Activated naive CD4-positive, alpha-beta T cell treated with anti-CD3 and anti-CD28 coated beads, Interleukin-2, amount 50 U/mL, for 72 hours (primary cell): ENCODE data around the gene CHL1. TPM values are rescaled to one million over a fixed set of nuclear protein-coding genes. Genes with fewer than 3 reads are reported as not detected.

ENCODE experiments used
- ATAC-seq, 2 donors: fragments of 150-1000 bp; cut with Tn5 transposase; 2 replicates each; pipeline ENCODE4 v1.10.0; 2021; ENCODE audit warnings: mild to moderate bottlenecking in 2 of 2, moderate library complexity in 2 of 2
- DNase-seq, 2 donors: peaks; one replicate each; pipeline ENCODE4 v3.0.0; 2021 to 2022; ENCODE audit warnings: low spot score in 2 of 2
- H3K27ac Mint-ChIP-seq, 2 donors: one replicate each; pipeline ENCODE4 v1.8.0; 2022; ENCODE audit warnings: mild to moderate bottlenecking in 2 of 2, mixed read lengths in 2 of 2
- H3K36me3 Mint-ChIP-seq, 2 donors: one replicate each; pipeline ENCODE4 v1.8.0; 2022; ENCODE audit warnings: mixed read lengths in 2 of 2
- H3K9me3 Mint-ChIP-seq, 2 donors: one replicate each; pipeline ENCODE4 v1.8.0; 2022; ENCODE audit warnings: mixed read lengths in 2 of 2
- total RNA-seq, 2 donors: library from RNA; stranded (reverse); gene quantifications; one replicate each; pipeline ENCODE4 v1.2.3, GENCODE V29; 2022

CHL1 gene, protein sequence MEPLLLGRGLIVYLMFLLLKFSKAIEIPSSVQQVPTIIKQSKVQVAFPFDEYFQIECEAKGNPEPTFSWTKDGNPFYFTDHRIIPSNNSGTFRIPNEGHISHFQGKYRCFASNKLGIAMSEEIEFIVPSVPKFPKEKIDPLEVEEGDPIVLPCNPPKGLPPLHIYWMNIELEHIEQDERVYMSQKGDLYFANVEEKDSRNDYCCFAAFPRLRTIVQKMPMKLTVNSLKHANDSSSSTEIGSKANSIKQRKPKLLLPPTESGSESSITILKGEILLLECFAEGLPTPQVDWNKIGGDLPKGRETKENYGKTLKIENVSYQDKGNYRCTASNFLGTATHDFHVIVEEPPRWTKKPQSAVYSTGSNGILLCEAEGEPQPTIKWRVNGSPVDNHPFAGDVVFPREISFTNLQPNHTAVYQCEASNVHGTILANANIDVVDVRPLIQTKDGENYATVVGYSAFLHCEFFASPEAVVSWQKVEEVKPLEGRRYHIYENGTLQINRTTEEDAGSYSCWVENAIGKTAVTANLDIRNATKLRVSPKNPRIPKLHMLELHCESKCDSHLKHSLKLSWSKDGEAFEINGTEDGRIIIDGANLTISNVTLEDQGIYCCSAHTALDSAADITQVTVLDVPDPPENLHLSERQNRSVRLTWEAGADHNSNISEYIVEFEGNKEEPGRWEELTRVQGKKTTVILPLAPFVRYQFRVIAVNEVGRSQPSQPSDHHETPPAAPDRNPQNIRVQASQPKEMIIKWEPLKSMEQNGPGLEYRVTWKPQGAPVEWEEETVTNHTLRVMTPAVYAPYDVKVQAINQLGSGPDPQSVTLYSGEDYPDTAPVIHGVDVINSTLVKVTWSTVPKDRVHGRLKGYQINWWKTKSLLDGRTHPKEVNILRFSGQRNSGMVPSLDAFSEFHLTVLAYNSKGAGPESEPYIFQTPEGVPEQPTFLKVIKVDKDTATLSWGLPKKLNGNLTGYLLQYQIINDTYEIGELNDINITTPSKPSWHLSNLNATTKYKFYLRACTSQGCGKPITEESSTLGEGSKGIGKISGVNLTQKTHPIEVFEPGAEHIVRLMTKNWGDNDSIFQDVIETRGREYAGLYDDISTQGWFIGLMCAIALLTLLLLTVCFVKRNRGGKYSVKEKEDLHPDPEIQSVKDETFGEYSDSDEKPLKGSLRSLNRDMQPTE (N-terminal part only)
- total RNA-seq, result not detected

DNA sequence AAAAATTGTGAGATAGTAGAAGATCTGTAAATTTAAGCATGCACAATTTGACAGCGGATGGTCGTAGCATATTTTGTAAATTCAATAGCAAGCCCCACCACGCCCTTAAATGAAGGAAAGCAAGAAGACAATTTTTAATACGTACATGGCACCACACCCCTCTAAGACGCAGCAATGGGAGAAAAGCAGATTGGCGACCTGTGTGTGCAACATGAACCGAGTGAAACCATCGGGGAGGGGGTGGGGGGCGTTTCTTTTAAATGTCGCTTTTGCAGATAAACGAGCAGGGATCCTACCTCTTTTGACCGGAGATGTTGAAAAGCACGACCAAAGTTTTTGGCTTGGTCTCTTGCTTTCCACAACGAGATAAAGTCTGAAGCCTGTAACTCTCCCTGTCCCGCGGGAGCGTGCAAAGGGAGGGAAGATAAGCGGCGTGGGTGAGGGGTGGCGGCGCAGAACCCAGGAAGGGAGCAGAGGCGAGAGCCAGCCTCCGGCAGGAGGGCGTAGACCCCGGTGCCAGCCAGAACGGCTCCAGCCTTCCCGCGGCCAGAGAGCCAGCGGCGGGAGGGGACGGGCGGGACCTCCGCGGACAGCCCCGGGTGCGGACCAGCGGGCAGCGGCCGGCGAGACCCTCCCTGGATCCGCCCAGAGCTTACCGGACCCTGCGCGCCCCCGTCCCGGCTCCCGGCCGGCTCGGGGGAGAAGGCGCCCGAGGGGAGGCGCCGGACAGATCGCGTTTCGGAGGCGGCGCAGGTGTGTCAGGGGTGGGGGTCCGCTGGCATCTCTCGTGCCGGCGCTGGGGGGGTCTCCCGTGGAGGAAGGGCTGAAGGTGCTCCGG lies at the start of gene CHL1:
CHL1 (plus strand) TSS at position 453 of the 838 bp plus-strand sequence. CDS start 123,014 bp downstream, outside the sequence.
- Mint-ChIP-seq H3K27ac (no peak within 1 kb of the TSS), H3K9me3 (peaks cover 0 to 4% of the 10 kb centered on the region in 2 donors), H3K36me3 (peaks cover 6 to 7% of the 10 kb centered on the region in 2 donors)
- DNase-seq (no peak), ATAC-seq (no peak)

DNA sequence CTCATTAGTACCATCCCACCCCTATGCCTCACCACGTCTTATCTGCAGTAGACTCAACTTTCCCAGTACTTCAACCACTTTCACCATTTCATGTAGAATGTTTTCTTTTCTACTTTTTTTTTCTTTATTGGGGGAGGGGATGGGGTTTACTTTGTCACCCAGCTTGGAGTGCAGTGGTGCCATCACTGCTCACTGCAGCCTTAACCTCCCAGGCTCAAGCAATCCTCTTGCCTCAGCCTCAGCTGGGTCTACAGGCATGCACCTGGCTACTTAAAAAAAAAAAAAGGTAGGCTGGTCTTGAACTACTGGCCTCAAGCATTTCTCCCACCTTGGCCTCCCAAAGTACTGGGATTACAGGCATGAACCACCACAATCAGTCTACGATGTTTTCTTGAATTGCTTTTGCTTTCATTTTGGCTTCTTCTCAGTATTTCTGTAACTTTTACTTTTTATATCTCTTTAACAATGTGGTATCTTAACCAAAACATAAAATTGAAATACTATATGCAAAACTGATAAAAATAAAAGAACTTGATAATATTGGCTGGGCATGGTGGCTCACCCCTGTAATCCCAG lies 44.9 kb upstream of the CHL1 start:
- Mint-ChIP-seq H3K27ac (no peak overlapping the region), H3K36me3 (no peaks in the 10 kb centered on the region), H3K9me3 (peaks cover 0 to 9% of the 10 kb centered on the region in 2 donors)
- ATAC-seq, result no peak
- no peak for DNase-seq

DNA sequence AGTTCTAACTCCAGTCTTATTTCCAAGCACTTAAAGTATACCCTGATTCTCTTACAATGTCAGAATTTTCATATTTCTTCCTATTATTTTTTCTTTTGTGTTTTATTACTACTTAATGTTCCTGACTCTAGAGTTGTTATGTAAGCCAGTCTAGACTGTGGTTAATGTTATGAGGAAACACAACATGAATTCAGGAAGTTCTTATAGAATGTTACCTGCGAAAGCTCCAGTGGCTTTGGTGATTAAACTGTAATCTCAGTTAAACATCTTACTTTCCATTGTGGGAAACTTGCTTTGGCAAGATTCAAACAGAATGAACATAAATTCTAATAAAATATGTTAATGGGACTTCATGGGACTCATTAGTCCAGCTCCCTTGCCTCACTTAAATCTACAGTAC lies 36.6 kb upstream of the CHL1 start:
- peaks cover 8 to 14% of the 10 kb centered on the region in 2 donors for H3K9me3 Mint-ChIP-seq
- no peak overlapping the region for H3K27ac Mint-ChIP-seq
- H3K36me3 Mint-ChIP-seq, result no peaks in the 10 kb centered on the region
- ATAC-seq (no peak), DNase-seq (no peak)

DNA sequence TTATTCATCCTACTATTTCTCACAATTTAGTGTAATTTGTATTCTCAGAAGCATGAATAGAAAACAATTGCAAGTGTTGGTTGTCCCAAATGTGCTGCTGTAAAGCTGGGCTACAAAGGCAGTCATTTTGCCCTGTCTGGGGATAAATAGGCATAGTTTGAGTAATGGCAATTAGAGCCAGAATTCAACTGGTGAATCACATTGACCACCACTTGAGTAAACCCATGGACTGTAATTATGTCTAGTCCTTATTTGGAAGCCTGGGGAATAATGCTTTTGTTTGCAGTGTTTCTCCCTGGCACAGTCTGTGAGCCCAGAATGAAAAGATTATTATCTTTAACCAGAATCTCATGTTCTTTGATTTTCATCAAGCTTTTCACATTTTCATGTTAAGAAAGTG lies 30.5 kb upstream of the CHL1 start:
- H3K9me3 Mint-ChIP-seq, result peaks cover 8% of the 10 kb centered on the region in 2 donors
- no peaks in the 10 kb centered on the region for H3K36me3 Mint-ChIP-seq
- DNase-seq (no peak), ATAC-seq (no peak)
- H3K27ac Mint-ChIP-seq, result no peak overlapping the region

DNA sequence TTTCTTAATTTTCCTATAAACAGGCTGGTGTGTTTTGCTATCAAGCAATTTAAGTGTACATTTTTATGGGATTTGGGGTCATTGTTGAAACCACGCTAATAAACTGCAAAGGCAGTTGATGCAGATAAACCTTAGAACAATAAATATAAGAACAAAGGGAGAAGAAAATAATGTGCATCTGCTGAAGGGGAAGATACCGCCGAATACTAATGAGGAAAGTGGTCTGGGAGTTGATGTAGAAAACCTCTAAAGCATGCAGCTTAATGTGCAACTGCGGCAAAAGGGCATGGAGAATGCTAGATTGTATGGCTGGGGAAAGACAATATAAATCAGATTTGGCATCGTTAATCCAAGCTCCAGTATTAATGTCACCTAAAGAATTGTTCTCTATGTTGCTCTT lies 29.8 kb upstream of the CHL1 start:
- Mint-ChIP-seq H3K9me3 (peaks cover 8% of the 10 kb centered on the region in 2 donors), H3K27ac (no peak overlapping the region), H3K36me3 (no peaks in the 10 kb centered on the region)
- ATAC-seq (no peak), DNase-seq (no peak)

DNA sequence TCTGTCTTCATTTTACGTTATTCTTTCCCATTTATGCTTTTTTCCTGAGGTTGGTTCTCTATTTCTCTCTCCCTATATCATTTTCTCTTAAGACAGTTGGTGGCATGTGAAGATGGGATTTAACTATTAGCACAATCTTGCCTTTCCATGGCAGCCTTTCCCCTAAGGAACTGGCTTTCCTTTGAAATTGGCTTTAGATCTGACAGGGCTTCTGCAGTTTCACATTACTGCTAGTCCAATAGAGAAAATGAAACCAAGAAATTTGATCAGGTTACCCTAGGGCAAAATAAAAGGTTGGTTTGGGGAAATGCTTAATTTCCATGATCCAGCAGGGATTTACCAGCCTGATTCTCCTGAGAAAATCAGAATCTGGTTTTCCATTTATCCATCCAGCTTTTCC lies 22.7 kb upstream of the CHL1 start:
- ATAC-seq (no peak), DNase-seq (no peak)
- peaks cover 0 to 8% of the 10 kb centered on the region in 2 donors for H3K9me3 Mint-ChIP-seq
- H3K27ac Mint-ChIP-seq, result no peak overlapping the region
- H3K36me3 Mint-ChIP-seq, result no peaks in the 10 kb centered on the region

DNA sequence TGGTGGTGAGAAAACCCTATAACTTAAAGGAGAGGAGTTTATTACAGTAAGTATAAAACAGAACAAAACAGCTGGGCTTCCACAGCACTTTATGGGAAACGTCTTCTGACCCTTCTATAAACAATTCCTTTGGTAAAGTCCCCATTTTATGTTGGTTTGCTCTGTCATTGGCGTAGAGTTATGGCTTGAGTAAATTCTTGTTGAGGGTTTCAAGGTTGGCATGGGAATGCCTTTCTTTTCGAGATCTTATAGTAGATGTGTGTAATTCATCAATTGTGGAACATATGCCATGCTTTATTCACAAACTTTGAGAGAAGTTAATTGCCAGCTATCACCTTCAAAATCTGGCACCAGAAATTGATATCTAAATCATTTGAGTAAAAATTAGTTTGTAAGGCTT lies 11.6 kb upstream of the CHL1 start:
- ATAC-seq, result no peak
- no peak for DNase-seq
- H3K9me3 Mint-ChIP-seq, result peaks cover 0 to 14% of the 10 kb centered on the region in 2 donors
- no peak overlapping the region for H3K27ac Mint-ChIP-seq
- H3K36me3 Mint-ChIP-seq, result no peaks in the 10 kb centered on the region

DNA sequence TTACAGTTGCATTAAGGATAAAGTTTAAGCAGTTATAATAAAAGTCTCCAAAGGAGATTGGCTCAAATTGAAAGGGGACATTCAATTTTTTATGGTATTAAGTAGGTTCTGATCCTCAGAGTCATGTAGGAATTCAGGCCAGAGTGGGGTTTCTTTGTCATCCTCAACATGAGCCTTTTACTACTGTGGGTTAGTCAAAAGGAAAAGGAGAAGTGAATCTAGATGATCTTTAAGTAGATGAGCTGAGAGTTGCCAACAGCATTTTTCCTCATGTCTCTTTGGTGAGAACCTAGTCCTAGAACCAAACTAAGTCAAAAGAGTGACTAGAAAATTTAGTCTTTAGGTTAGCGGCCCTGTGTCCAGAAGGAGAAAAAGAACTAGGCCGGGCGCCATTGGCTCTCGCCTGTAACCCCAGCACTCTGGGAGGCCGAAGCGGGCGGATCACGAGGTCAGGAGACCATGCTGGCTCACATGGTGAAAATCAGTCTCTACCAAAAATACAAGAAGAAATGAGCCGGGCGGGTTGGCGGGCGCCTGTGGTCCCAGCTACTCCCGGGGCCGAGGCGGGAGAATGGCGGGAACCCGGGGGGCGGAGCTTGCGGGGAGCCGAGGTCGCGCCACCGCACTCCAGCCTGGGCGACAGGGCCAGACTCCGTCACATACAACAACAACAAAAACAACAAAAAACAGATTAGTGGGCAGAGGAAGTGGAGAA lies 4.2 kb upstream of the CHL1 start:
- H3K9me3 Mint-ChIP-seq, result peaks cover 0 to 7% of the 10 kb centered on the region in 2 donors
- no peak for ATAC-seq

DNA sequence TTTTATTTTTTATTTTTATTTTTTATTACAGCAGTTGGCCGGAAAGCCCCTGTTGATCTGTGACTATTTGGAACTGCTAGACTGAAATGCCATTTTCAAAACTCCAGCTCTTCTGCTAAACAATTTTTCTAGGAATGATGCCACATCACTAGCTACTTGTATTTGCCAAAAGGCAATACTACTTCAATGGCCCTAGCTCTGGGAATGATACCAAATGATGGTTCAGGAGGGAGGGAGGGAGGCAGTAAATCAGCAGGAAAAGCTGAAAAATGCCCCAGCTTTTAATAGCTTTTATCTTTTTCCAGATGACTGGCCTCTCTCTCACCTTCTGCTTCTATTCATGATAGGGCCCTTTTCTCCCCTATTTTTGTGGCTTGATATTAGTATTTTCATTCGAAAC lies 2.6 kb upstream of the CHL1 start:
- ATAC-seq (no peak), DNase-seq (no peak)
- Mint-ChIP-seq H3K36me3 (peaks cover 6 to 7% of the 10 kb centered on the region in 2 donors), H3K9me3 (peaks cover 0 to 4% of the 10 kb centered on the region in 2 donors), H3K27ac (no peak overlapping the region)

More for the DNA sequence above, 4.2 kb upstream of the CHL1 start:
- Mint-ChIP-seq H3K36me3 (peaks cover 6 to 7% of the 10 kb centered on the region in 2 donors), H3K27ac (no peak overlapping the region)
- DNase-seq, result no peak

DNA sequence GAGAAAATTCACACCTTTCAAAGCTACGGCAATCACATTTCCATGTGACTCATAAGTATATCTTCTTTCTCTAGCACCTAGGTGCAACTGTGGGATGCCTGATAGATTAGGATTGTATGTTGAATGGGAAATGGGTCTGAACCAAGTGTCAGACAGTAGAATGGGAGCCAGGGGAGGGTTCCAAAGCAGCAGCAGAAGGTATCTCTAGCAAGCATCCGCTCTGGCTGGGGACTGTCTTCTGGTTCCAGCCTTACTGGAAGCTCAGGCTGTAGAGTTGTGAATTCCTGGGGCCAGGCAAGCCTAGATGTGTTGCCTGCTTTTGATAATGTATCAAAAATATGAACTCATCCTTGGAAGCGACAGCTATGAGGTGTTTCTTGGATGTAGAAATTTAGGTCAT lies 2.1 kb upstream of the CHL1 start:
- DNase-seq (no peak), ATAC-seq (no peak)
- peaks cover 6 to 7% of the 10 kb centered on the region in 2 donors for H3K36me3 Mint-ChIP-seq
- H3K9me3 Mint-ChIP-seq, result peaks cover 0 to 4% of the 10 kb centered on the region in 2 donors
- no peak overlapping the region for H3K27ac Mint-ChIP-seq

DNA sequence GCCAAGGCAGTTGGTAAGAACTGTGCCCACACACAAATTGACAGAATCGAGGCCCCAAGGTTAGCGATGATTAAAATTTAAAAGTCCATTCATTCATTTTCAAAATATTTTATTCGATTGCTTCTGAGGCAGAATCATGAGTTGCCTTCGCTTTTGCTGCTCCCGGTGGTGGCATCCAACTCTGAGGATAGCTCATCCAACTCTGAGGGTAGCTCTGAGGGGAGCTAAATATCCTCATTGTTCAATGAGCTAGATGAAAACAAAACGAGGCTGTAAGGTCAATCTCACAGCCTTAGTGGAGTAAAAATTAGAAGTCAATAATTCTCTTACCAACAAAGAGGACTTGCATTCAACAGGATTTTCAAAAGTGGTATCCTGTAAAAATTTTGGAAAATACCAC lies 897 bp upstream of the CHL1 start:
- peaks cover 0 to 4% of the 10 kb centered on the region in 2 donors for H3K9me3 Mint-ChIP-seq
- H3K27ac Mint-ChIP-seq, result no peak overlapping the region
- ATAC-seq (no peak), DNase-seq (no peak)
- H3K36me3 Mint-ChIP-seq, result peaks cover 6 to 7% of the 10 kb centered on the region in 2 donors

DNA sequence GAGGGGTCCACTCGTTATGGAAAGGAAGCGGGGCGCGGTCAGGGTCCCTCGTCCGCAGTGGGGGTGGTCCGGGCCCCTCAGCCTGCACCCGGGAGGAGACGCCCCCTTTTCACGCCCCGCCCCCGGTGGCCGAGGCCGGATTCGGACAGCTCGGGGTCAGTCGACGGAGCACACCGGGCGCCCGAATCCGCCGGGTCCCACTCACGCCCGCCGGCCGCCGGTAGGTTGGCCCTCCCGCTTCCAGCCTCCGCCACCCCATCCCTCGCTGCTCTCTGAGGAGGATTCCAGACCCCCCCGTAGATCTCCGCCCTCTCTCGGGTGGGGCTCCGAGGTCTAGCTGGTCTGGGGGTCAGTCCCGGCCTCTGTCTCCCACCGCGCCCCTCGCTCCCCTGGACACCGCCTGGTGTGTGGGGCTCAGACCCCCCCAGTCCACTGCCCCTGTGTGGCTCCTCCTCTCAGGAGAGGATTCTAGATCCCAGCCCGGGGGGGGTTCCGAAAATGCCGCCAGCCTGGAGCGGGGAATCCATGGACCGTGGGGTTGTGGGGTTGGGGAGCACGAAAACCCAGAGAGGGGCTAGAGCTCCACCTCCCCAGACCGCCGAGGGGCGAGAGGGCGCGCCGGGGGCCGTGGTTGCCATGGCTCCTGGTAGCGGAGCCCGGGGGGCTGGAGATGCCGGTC lies 725 bp downstream of the CHL1 start:
- DNase-seq, result no peak
- Mint-ChIP-seq H3K36me3 (peaks cover 6 to 7% of the 10 kb centered on the region in 2 donors), H3K27ac (no peak overlapping the region), H3K9me3 (peaks cover 0 to 4% of the 10 kb centered on the region in 2 donors)
- no peak for ATAC-seq

DNA sequence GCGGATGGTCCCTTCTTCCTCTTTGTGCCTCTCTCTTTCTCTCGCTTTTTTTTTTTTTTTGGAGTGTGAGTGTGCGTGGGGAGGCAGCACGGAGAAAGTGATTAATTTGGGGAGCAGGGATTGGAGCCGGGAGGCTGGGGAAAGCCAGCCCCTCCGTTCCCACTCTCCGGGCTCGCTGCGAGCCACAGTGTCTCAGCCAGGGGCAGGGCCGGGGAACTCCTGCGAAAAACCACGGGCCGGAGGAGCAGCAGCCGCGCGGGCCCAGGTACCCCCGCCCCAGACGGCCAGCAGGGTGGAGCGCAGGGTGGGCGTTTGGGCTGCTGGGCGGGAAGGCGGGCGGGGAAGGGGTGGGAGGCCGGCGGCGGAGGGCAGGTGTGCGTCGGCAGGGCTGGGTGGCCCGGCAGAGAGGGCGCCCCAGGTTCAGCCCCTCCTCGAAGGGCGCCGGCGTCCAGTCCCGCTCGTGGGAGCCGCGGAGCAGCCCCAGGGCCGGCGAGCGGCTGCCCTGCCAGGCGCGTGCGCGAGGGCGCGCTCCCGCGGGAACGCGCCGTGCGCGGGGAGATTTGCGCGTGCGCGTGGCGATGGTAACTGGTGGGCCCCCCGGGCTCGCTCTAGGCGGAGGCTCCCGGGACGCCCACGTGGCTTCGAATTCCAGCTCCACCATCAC lies 1.4 kb downstream of the CHL1 start:
- H3K27ac Mint-ChIP-seq, result no peak overlapping the region
- peaks cover 6 to 7% of the 10 kb centered on the region in 2 donors for H3K36me3 Mint-ChIP-seq
- peaks cover 0 to 4% of the 10 kb centered on the region in 2 donors for H3K9me3 Mint-ChIP-seq
- peak in 1 of 2 donors; percentile 20 for ATAC-seq
- DNase-seq, result no peak

DNA sequence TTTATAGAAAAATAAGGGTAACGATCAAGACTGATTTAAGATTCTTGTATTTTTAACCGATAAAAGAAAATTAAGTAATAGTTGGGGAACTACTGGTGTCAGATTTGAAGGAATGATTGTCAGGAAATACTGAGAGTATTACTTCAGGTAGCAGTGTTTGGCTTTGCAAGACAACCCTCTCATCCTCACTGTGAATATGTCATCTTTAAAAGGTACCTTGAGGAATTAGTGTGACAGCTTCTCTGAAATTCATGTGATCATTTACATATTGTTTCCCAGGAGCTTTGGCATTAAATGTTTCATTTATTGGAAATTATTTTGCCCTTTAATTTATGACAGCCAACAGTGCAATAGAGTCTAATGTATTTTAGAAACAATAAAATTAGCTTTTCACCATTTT lies 3.3 kb downstream of the CHL1 start:
- Mint-ChIP-seq H3K27ac (no peak overlapping the region), H3K9me3 (peaks cover 0 to 9% of the 10 kb centered on the region in 2 donors), H3K36me3 (peaks cover 7 to 11% of the 10 kb centered on the region in 2 donors)
- no peak for DNase-seq
- ATAC-seq, result no peak
